Cardiac septum (tissue), 1 donor: Measurements from ENCODE around the gene ATP8A2. TPM values are rescaled to one million over a fixed set of nuclear protein-coding genes. Genes with fewer than 3 reads are reported as not detected.

Experiments
- DNase-seq: peaks from one replicate; pipeline ENCODE4 v3.0.0-alpha.2; 2020; ENCODE audit warnings: low spot score
- intact Hi-C: fragments of 100-400 bp; cut with DNase I; formaldehyde crosslinking; loops from one replicate; pipeline ENCODE4 v1.14.0; 2022
- total RNA-seq: library from RNA; stranded (reverse); fragmentation: NEBNext Ultra II Directional; extraction: Animal tissue kit (Norgen Biotek cat#: 25700); gene quantifications from one replicate; pipeline ENCODE4 v1.2.1, GENCODE V29; 2021
- donor health status: DM: no; HTN: no; CAD: no.

The ATP8A2 gene
- total RNA-seq, 1 donor from 2014 or later, result 0.08 TPM

DNA sequence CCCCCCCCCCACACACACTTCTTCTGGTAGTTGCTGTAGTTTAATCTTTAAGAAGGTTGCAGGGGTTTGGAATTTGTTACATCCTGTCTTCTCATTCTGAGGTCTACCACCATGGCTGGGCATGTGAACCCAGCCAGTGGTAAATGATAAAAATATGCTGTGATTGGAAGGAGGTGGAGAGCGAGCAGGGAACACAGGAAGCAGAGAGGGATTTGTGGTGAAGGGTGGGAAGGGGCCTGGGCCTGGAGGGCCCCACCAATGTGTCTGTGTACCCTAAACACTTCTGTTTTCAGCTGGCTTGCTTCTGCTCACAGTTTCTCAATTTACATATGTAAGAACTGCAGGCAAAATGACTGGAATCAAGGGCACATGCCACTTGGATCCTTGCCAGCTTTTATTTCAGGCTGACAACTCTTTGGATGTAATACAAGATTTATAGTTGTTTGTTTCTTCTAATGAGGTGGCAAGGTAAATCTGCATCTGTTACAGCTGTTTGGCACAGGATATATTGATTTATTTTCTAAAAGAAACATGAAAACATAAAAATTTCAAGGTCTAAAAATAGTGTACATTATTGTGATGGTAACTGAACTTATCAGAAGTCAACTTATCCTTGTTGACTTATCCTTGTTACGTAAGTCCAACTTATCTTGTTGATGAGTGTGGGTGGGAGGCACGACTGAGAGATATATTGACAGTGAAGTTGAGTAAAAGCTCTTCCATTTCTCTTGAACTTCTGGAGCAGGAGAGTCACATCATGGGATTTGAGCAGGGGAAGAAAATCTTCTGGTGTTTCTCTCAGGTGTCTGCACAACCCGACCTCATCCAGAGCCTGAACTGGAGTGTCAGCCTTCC lies 366.8 kb downstream of the ATP8A2 start:
- no peak for DNase-seq
- intact Hi-C loops, result no loop called here

DNA sequence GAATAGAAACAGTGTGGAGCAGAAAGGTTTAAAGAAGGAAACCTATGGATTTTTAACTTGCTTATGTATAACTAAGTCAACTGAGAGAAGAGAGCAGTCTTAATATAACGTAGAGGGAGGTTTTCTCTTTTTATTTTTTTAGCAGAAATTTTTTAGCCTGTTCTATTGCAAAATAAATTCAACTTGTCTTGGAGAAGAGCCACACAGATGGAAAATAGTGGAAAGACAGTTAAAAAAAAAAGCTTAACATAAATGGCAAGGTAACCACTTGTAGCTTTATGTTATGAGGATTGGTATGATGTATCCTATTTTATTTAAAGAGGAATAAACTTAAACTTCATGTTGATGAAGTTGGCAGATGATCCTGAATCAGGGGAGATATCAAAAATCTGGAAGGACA lies 367.6 kb downstream of the ATP8A2 start:
- no peak for DNase-seq
- intact Hi-C loops, result no loop called here

DNA sequence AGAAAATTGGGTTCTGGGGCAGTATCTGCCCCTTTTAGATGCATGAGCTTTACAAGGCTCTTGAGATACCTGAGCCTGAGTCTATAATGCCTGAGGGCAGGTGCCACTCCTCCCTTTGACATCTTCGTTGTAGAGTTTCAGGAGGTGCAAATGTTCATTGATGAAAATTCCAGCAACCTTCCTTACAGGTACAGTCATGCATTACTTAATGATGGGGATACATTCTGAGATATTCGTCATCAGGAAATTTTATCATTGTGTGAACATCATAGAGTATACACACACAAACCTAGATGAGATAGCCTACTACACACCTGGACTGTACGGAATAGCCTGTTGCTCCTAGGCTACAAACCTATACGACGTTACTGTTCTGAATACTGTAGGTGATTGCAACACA lies 370.0 kb downstream of the ATP8A2 start:
- DNase-seq, result no peak
- intact Hi-C loops, result no loop called here

DNA sequence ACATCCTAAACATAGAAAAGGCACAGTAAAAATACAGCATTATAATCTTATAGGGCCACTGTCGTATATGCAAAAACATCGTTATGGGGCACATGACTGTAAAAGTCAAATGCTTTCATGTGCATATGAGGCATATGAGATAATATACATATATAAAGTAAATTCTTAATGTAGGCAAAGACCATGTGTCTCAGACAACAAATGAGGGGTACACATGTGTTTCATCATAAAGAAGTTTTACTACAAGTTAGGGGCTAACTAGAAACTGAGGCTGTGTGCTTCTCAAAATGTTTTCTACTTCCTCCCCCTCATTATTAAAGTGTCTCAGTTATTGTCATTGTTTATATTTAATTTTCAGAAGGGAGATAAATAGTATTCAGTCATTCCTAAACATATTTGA lies 370.4 kb downstream of the ATP8A2 start:
- intact Hi-C loops, result no loop called here
- no peak for DNase-seq

DNA sequence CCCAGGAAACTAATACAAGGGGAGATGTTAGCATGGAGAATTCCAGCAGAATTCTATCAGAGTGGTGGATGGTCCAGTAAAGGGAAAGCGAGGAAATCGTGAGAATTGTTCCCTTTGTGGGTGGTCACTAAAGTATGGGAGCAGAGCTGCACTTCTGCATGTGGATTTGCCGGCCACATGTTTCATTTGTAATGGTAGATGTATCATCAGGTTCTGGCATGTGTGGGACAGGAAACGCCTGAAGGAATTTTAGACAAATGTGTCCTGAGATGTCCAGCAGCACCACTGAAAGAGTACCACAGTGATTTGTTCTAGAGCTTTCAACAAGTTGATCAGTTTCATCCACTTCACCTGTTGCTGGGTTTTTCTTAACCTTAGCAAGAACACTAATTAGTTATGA lies 371.6 kb downstream of the ATP8A2 start:
- intact Hi-C loops, result no loop called here
- no peak for DNase-seq

DNA sequence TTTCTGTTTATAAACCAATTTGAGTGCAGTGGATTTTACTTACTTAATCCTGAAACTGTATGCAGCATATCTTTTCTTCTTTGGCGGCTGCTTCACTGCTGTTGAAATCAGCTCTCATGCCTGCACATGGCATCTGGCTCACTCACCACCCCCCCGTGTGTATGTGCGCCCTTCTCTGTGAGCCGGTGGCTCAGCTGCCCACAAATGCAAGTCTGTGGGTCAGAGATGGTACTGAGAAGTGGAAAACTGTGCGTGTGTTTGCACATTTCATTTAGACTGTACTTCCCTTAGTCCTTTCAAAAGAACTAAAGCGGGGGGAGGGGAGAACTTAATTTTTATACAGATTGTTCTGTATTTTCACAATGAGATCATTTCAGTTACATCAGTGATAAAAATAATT lies 372.4 kb downstream of the ATP8A2 start:
- intact Hi-C loops, result no loop called here

DNA sequence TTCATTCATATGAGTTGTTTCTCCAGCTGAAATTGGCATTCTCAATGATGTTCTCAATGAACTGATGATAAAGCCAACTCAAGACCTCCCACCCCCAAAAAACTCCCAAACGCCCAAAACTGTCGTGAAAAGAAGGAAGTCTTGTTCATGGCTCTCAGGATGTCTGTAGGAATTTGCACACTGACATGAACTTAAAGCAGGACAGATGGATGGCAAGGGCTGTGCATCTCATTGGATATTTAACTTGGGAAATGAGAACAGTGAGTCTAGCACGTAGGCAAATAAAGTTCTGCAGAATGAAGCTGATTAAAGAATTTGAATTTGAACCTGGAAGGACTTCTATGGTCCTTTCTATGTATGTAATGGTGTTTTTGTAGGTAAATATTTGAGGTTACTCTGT lies 374.4 kb downstream of the ATP8A2 start:
- intact Hi-C loops, result no loop called here
- DNase-seq, result no peak

More for the DNA sequence above, 372.4 kb downstream of the ATP8A2 start:
- DNase-seq, result no peak

DNA sequence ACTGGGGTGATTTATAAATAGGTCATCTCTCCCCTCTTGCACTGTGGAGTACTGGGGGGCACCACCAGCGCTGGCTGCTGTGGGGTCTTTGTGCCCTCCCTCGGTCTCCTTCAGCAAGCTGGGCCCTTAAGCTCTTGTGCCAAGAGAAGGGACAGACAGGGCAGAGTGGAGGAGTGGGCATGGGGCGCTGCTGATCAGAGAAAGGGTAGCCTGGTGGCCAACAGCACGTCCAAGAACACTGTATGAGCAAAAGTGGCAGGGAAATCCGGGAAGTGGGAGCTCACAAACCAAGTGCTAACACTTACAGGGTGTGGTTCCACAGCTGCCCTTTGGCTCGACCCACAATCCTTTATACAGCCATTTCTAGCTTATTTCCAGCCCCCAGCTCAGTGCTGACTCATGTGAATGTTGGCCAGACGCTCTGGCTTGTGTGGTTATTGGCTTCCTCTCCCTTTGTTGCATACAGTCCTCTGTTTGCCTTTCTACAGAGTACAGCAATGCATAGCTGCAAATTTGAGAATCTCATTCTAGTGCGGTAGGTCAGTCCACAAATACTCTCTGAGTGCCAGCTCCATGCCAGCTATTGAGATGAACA lies 381.3 kb downstream of the ATP8A2 start:
- DNase-seq, result no peak
- intact Hi-C loops, result no loop called here

DNA sequence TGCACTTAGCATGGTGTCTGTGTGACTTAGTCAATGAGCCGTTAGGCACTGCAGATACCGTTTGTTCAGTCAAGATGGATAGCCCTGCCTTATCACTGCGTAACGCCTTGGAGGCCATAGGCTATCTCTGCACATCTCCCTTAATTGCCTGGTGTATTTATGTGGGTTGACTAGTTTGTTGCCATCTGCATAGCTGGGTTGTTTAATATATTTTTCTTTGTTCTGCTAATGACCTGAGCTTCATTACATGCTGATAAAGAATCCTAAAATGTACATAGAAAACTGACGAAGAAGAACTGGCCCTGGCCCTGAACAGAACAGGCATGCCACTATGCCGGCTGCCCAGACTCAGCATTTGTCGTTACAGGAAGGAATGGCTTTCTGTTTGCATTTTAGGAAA lies 382.2 kb downstream of the ATP8A2 start:
- DNase-seq, result no peak
- intact Hi-C loops, result no loop called here

DNA sequence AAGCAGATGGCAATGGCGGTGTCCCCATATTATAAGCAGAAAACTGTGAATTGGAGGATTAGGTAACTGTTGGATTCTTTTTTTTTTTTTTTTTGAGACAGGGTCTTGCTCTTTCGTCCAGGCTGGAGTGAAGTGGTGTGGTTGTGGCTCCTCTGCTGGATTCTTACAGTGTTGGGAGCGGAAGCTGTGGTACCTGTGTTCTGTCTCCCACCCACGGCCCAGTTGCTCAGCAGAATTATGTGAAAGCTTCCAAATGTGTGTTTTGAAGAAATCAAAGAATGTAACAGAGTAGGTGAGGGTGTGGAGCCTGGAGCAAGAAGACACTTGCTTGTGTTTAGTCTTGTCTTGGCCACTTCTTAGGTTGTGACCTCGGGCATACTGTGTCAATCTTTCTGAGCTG lies 384.5 kb downstream of the ATP8A2 start:
- no peak for DNase-seq
- intact Hi-C loops, result no loop called here

DNA sequence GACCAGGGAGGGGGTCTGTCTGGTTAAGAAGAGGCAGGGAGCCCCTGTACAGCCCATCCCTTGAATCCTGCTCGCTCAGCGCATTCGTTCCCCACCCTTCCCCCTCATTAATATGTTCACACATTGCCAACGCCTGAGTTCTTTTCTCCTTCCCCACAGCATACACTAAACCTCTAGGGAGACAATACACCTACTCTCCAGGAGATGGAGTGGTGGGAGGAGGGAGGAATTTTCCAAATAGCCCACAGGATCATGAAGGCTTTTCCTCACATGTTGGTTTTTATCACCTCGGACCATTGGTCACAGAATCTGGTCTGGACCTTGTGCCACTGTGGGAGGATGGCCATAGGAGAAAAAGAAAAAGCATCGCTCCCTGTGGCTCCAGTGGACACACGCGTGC lies 385.1 kb downstream of the ATP8A2 start:
- intact Hi-C loops, result no loop called here
- DNase-seq, result no peak

DNA sequence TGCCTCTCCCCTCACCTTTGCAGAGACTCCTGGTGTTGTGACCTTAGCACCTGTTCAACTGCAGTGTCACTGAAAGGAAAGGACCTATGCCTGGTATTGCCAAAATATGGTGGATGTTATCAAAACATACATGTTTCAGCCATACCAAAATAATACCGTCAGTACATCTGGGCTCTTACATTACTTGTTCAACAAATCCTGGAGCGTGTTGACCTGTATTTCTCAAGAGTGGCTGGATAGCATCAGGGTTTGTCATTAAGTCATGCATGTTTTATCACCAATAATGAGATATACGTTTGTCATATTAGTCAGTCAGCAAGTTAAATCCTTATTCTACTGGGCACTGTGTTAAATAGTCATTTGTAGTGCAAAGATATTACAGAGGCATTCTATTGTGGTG lies 389.3 kb downstream of the ATP8A2 start:
- intact Hi-C loops, result no loop called here
- DNase-seq, result no peak

DNA sequence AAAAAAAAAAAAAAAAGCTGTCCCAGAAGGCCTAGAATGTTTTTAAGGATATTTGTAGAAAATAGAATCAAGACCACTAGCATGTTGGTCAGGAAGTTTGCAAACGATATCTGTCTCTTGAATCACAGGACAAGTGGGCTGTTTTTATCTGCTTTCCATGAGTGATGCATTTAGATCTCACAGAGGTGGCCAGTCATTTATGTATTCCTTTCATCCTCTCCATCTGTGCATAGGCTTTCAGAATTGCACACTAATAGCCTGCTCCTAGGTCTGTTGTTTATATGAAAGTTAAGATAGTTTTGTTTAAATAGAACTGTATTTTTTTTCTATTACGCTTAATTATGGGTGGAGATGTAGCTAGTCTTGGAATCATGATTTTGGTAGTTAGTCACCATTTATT lies 390.5 kb downstream of the ATP8A2 start:
- intact Hi-C loops, result no loop called here
- no peak for DNase-seq

DNA sequence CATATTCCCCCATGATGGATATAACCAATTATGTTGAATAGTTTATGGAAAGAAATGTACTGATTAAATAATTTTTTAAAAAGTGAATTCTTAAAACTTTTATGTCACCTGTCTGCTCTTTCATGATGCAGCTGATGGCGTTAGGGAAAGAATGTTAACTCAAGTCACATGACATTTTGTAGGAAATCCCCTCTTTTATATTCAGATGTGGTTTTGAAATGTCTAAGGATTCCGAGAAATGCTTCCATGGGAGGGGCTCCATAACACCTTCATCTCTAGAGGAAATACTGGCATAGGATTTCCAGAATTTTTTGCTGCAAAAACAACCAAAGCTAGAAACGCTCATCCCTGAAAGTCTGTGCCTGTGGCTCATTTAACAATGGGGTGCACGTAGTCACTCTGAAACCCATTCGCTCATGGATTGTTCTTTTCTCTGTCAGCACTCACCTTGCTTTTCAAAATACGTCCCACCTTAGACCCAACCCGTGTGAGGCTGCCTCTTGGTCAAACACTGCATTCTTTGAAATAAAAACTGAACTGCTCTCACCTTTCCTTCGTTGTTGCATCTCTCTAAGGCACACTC lies 391.1 kb downstream of the ATP8A2 start:
- no peak for DNase-seq
- intact Hi-C loops, result no loop called here

DNA sequence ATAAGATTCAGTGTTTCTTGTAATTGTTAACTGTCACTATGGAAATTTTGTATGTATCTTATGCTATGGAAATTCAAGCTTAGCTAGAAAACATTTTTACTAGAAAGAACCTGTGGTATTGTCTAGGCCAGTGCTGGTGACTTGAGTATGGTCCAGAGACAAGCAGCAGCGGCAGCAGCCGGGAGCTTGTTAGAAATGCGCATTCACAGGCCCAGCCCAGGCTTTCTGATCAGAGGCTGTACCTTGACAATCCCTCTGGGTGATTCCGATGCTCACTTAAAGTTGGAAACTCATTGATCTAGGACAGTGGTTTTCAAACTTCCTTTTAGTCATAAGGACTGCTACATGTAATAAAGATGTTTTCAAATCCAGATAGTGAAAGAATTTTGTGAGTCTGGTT lies 392.6 kb downstream of the ATP8A2 start:
- no peak for DNase-seq
- intact Hi-C loops, result no loop called here

DNA sequence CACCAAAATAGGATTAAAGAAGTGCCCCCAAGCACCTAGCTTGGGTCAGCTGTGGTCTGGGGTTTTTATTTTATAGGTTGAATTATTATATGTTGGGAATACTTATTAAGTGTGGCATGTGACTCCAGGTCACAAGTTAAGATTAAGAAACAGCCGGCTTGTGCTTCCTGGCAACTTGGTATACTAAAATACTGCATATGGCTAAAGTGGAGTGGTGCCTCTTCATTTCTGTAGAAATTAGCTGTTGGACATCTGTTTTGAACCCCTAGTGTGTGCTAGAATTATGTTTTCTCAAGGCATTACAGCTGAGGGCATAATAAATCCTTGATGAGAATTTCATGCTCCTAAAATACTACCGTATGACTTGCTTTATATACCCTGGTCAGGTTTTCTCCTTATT lies 393.5 kb downstream of the ATP8A2 start:
- intact Hi-C loops, result no loop called here
- no peak for DNase-seq

DNA sequence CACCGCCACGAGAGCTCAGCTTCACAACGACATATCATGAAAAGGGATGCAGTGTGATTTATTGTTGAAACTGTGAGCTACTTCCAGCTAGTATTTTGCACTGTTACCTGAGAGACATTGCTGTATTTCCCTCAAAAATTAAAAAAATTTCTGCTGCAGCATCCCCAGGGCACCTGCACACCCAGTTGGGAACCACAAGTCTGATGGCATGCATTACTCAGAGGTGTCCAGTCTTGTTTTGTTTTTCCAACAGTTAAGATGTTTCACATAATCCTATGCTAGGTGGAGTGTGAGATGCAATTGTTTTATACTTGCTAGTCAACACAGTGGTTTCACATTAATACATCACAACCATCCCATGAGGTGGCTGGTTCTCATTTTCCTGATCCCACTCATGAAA lies 394.8 kb downstream of the ATP8A2 start:
- intact Hi-C loops, result no loop called here
- no peak for DNase-seq

DNA sequence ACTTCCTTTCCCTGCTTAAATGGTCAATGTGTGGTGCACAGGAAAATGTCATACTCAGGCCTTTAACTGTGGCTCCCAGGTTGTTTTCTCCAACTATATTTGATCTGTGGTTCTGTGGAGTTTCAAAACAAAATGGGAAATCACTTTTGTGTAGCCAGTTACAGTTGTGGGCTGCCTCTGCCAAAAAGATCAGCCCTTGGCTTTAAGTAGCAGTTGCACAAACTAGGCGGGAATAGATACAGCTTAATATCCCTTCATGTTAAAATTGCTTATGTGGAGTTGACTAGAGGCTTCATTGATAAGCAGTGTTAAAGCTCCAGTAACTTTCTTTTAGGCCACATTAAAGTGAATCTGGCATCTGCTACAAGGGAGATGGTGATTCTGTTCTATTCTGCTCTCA lies 395.2 kb downstream of the ATP8A2 start:
- intact Hi-C loops, result no loop called here
- no peak for DNase-seq

DNA sequence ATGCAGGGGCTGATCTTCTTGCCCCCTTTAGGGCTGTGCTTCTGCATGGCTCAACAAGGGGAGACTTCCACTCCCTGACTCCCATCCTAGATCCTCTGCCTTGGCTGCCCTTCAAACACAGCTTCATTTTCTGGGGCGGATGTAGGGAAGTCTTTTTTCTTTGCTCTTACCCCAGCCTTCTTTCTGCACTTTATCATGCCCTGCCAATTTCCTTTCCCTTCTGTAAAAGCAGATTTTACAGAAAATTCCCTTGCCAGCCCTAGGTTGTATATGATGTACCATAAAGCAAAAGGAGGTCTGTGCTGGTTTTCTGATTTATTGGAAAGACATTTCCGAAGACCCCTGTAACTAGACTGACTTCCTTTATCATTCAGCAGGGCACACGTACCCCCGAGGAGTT lies 396.6 kb downstream of the ATP8A2 start:
- intact Hi-C loops, result no loop called here
- no peak for DNase-seq

DNA sequence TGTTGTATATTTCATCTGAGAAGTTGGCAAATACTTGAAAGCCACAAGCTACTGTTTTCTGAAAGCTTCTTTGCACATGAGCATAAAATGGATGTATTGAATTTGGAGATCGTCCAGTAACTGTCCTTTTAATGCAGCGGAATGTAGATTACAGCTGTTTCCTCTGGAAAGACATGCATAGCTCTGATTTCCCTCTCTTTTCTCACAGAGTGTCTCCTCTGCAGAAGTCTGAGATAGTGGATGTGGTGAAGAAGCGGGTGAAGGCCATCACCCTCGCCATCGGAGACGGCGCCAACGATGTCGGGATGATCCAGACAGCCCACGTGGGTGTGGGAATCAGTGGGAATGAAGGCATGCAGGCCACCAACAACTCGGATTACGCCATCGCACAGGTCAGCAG lies 397.1 kb downstream of the ATP8A2 start:
- no peak for DNase-seq
- intact Hi-C loops, result no loop called here

DNA sequence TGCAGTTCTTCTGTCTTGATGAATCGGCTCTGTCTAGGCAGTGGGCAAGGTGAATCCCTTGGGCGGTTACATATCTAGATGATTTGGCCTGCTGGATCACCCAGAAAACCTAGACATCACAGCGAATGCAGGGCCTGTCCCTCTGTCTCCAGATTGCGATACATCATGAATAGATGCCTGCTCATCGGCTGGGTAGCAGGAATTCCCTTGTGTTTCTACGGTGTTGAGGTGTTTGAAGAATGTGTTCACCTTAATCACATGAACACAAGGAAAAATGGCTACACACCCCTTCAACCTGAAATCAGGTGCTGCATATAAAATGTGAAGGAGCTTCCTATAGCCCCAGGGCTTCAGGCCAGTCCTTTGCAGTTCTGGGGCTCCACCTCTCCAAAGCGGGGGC lies 398.8 kb downstream of the ATP8A2 start:
- intact Hi-C loops, result no loop called here
- DNase-seq, result no peak
